ENCODE results near the gene DRC7. TPM values are rescaled to one million over a fixed set of nuclear protein-coding genes. Genes with fewer than 3 reads are reported as not detected.

Gene DRC7
- total and polyA plus RNA-seq, 2 donors from 2014 or later, result 1.8 to 3.2 TPM

DNA sequence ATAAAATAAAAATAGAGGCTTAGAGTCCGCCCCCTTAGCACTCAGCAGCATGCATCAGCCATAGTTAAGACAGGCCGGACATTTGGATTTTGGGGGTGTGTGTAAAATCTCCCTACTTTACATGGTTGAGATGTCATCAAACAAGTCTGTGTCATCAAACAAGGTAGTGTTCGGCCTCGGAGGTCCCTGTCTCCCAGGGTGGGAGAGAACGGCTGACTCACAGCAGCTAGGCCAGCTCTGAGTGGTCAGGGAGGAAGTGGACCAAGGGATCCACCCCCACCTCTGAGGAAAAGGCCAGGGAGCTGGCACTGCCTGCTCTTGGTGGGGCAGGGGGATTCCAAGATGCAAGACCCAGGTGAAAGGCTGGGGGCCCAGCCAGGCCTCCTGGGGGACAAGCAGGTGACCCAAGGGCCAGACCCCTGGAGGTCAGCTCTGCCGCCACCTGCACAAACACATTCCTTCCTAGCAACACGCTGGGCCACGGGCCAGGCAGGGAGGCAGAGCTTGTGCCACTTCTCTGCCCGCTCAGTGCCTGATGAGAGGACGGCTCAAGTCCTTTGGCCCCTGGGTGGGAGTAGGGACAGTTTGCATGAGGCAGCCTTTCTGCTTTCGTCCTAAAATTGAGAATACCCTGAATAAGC lies 79.2 kb downstream of the DRC7 start:
- no peak for FAIRE-seq
- H3K4me3 ChIP-seq (ENCODE audit: low read length in 3 of 3), result no peak overlapping the region
- H3K27ac ChIP-seq (ENCODE audit: low read depth in 2 of 2, low read length in 2 of 2), result no peak overlapping the region
- H3K27me3 ChIP-seq (ENCODE audit: control insufficient read depth, insufficient read depth, low read length), result no peaks in the 10 kb centered on the region
- peaks cover 0 to 57% (median 26%) of the 10 kb centered on the region in 3 donors for H3K36me3 ChIP-seq (ENCODE audit: control insufficient read depth in 2 of 3, insufficient read depth in 3 of 3, low read length in 3 of 3)
- no peak for TF ChIP-seq CTCF (IDR thresholded peaks at IDR 0.05; ENCODE audit: borderline replicate concordance, extremely low read depth, insufficient read depth)
- peak in 2 of 5 donors; percentile 39 to 75 for DNase-seq
- no peak overlapping the region for H3K9ac ChIP-seq (ENCODE audit: low read length in 3 of 3)
- H3K4me1 ChIP-seq (ENCODE audit: control insufficient read depth in 2 of 3, insufficient read depth in 2 of 3, low read depth in 1 of 3, low read length in 3 of 3), result no peaks in the 10 kb centered on the region
- intact Hi-C loops (cut with DNase I), result no loop called here
- H3K9me3 ChIP-seq (ENCODE audit: control insufficient read depth in 2 of 3, insufficient read depth in 1 of 3, low read length in 3 of 3), result no peaks in the 10 kb centered on the region

GRCh38 chr16:57774705-57775285 lies 80.2 kb downstream of the DRC7 start:
- no peak overlapping the region for H3K9ac ChIP-seq (ENCODE audit: low read length in 3 of 3)
- intact Hi-C loops (cut with DNase I), result no loop called here
- peaks cover 0 to 55% (median 24%) of the 10 kb centered on the region in 3 donors for H3K36me3 ChIP-seq (ENCODE audit: control insufficient read depth in 2 of 3, insufficient read depth in 3 of 3, low read length in 3 of 3)
- H3K27me3 ChIP-seq (ENCODE audit: control insufficient read depth, insufficient read depth, low read length), result no peaks in the 10 kb centered on the region
- H3K9me3 ChIP-seq (ENCODE audit: control insufficient read depth in 2 of 3, insufficient read depth in 1 of 3, low read length in 3 of 3), result no peaks in the 10 kb centered on the region
- H3K4me1 ChIP-seq (ENCODE audit: control insufficient read depth in 2 of 3, insufficient read depth in 2 of 3, low read depth in 1 of 3, low read length in 3 of 3), result no peaks in the 10 kb centered on the region
- H3K27ac ChIP-seq (ENCODE audit: low read depth in 2 of 2, low read length in 2 of 2), result no peak overlapping the region
- H3K4me3 ChIP-seq (ENCODE audit: low read length in 3 of 3), result no peak overlapping the region
- DNase-seq, result peak in 2 of 5 donors; percentile 42 to 51
- FAIRE-seq, result no peak
- no peak for TF ChIP-seq CTCF (IDR thresholded peaks at IDR 0.05; ENCODE audit: borderline replicate concordance, extremely low read depth, insufficient read depth)

- no peaks in the 10 kb centered on the region for H3K4me1 ChIP-seq (ENCODE audit: control insufficient read depth in 2 of 3, insufficient read depth in 2 of 3, low read depth in 1 of 3, low read length in 3 of 3)
- FAIRE-seq, result no peak
- intact Hi-C loops (cut with DNase I), result no loop called here
- no peak overlapping the region for H3K27ac ChIP-seq (ENCODE audit: low read depth in 2 of 2, low read length in 2 of 2)
- peak; percentile 73 to 91 (median 89) for DNase-seq
- no peak overlapping the region for H3K4me3 ChIP-seq (ENCODE audit: low read length in 3 of 3)
- H3K9ac ChIP-seq (ENCODE audit: low read length in 3 of 3), result no peak overlapping the region
- H3K36me3 ChIP-seq (ENCODE audit: control insufficient read depth in 2 of 3, insufficient read depth in 3 of 3, low read length in 3 of 3), result peaks cover 0 to 46% (median 13%) of the 10 kb centered on the region in 3 donors
- H3K9me3 ChIP-seq (ENCODE audit: control insufficient read depth in 2 of 3, insufficient read depth in 1 of 3, low read length in 3 of 3), result no peaks in the 10 kb centered on the region
- H3K27me3 ChIP-seq (ENCODE audit: control insufficient read depth, insufficient read depth, low read length), result no peaks in the 10 kb centered on the region
- peak; percentile 26 for TF ChIP-seq CTCF (IDR thresholded peaks at IDR 0.05; ENCODE audit: borderline replicate concordance, extremely low read depth, insufficient read depth)
Measured at GRCh38 chr16:57775661-57776469, 81.3 kb downstream of the DRC7 start.

All from kidney (tissue), 14 donors.